ENCODE measurements around the gene TCAP. TPM values are rescaled to one million over a fixed set of nuclear protein-coding genes. Genes with fewer than 3 reads are reported as not detected.
A peak's percentile ranks its signal among the peaks of the same experiment; 100 is the strongest.

TCAP gene
- total and polyA plus RNA-seq, 10 of the 15 experiments (the other 5 are each of a cell fraction or from before 2014, with no cell fraction given) = 0.17 to 1.0 (median 0.36) TPM; not detected in 3

DNA sequence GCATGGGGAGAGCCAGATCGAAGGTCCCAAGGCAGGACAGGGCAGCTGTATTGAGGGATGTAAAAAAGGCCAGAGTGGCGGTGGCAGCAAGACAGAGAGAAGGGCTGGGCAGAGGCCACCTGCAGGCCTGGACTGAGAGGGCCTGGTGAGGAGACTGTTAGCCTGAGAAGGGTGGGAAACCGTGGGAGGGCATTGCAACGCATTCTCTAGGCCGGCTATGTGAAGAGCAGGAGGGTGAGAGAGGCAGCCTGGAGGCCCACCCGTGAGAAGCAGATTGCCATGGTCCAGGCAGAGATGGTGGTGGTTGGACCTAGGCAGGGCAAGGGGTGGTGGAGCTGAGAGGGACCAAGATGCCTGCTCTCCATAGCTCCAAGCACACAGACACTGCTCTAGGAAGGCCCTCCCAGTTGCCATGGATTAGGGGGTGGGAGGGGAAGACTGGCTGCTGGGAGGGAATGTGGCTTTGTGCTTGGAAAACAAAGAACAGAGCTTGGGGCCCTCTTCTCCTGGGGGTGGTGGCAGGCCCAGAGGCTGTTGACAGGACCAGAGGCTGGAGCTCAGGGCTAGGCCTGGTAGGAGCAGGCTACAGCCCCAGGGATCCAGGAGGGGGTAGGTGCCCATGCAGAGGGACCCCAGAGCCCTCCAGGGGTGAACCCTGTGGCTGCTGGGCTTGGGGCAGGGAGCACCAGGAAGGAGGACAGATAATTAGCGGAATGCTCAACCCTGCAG, 12.4 kb upstream of the TCAP start:
- no TSS peak for BruUV-seq (replicated peaks)
- TF ChIP-seq HDAC2 (IDR thresholded peaks at IDR 0.05) = no peak
- TF ChIP-seq WRNIP1 (IDR thresholded peaks at IDR 0.05; ENCODE audit: borderline replicate concordance, low read depth, low read length) = no peak
- TF ChIP-seq HDGF (IDR thresholded peaks at IDR 0.05) = no peak
- no peak for TF ChIP-seq YY1 (IDR thresholded peaks at IDR 0.05; ENCODE audit: low read depth, low read length)
- TF ChIP-seq CBFB (IDR thresholded peaks at IDR 0.05; ENCODE audit: low read depth) = no peak
- TF ChIP-seq JUNB (IDR thresholded peaks at IDR 0.05) = no peak
- TF ChIP-seq KDM1A (IDR thresholded peaks at IDR 0.05; ENCODE audit: borderline replicate concordance) = no peak
- TF ChIP-seq ZNF384 (IDR thresholded peaks at IDR 0.05; ENCODE audit: borderline replicate concordance, low read depth, low read length) = no peak
- no peak for TF ChIP-seq MEF2B (IDR thresholded peaks at IDR 0.05; ENCODE audit: partially characterized antibody, poor library complexity, severe bottlenecking)
- TF ChIP-seq ZBED1 (IDR thresholded peaks at IDR 0.05; ENCODE audit: borderline replicate concordance) = no peak
- TF ChIP-seq ZNF24 (IDR thresholded peaks at IDR 0.05) = no peak
- TF ChIP-seq, protein P1, sequence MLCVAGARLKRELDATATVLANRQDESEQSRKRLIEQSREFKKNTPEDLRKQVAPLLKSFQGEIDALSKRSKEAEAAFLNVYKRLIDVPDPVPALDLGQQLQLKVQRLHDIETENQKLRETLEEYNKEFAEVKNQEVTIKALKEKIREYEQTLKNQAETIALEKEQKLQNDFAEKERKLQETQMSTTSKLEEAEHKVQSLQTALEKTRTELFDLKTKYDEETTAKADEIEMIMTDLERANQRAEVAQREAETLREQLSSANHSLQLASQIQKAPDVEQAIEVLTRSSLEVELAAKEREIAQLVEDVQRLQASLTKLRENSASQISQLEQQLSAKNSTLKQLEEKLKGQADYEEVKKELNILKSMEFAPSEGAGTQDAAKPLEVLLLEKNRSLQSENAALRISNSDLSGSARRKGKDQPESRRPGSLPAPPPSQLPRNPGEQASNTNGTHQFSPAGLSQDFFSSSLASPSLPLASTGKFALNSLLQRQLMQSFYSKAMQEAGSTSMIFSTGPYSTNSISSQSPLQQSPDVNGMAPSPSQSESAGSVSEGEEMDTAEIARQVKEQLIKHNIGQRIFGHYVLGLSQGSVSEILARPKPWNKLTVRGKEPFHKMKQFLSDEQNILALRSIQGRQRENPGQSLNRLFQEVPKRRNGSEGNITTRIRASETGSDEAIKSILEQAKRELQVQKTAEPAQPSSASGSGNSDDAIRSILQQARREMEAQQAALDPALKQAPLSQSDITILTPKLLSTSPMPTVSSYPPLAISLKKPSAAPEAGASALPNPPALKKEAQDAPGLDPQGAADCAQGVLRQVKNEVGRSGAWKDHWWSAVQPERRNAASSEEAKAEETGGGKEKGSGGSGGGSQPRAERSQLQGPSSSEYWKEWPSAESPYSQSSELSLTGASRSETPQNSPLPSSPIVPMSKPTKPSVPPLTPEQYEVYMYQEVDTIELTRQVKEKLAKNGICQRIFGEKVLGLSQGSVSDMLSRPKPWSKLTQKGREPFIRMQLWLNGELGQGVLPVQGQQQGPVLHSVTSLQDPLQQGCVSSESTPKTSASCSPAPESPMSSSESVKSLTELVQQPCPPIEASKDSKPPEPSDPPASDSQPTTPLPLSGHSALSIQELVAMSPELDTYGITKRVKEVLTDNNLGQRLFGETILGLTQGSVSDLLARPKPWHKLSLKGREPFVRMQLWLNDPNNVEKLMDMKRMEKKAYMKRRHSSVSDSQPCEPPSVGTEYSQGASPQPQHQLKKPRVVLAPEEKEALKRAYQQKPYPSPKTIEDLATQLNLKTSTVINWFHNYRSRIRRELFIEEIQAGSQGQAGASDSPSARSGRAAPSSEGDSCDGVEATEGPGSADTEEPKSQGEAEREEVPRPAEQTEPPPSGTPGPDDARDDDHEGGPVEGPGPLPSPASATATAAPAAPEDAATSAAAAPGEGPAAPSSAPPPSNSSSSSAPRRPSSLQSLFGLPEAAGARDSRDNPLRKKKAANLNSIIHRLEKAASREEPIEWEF (IDR thresholded peaks at IDR 0.05; ENCODE audit: insufficient replicate concordance, low read depth, low read length) = no peak
- TF ChIP-seq IKZF1 (conservative IDR thresholded peaks at IDR 0.05) = no peak
- no peak for TF ChIP-seq NR2F1 (conservative IDR thresholded peaks at IDR 0.05)
- no peak for TF ChIP-seq SIN3A (IDR thresholded peaks at IDR 0.05; ENCODE audit: low read depth, low read length)
- no peak for TF ChIP-seq BCL11A (IDR thresholded peaks at IDR 0.05; ENCODE audit: low read depth, low read length)
- TF ChIP-seq NFXL1 (IDR thresholded peaks at IDR 0.05; ENCODE audit: borderline replicate concordance) = no peak
- TF ChIP-seq MXI1 (IDR thresholded peaks at IDR 0.05; ENCODE audit: low read depth, low read length) = no peak
- TF ChIP-seq MYB (IDR thresholded peaks at IDR 0.05; ENCODE audit: borderline replicate concordance, low read depth, low read length) = no peak
- in situ Hi-C loops (cut with MboI) = no loop called here
- intact Hi-C loops (cut with micrococcal nuclease; ENCODE audit: unreplicated experiment) = no loop called here
- Histone ChIP-seq H3K4me1 (ENCODE audit: control insufficient read depth, insufficient read depth, low read length) (no peaks in the 10 kb centered on the region), H3K79me2 (ENCODE audit: control insufficient read depth, insufficient read depth, low read length) (no peaks in the 10 kb centered on the region; the same call in 1 of the 2 replicates), H3K4me3 (no peak overlapping the region), H3K36me3 (ENCODE audit: control insufficient read depth in 2 of 2, insufficient read depth in 2 of 2, low read length in 1 of 2) (peaks cover 4 to 7% of the 10 kb centered on the region in 2 experiments; a peak in 3 of 4 replicates), H3K9me3 (replicated peaks; ENCODE audit: control insufficient read depth, insufficient read depth, low read length) (no peaks in the 10 kb centered on the region), H3K27me3 (replicated peaks in 1 of 2; ENCODE audit: control insufficient read depth in 2 of 2, insufficient read depth in 2 of 2, low read length in 1 of 2) (no peaks in the 10 kb centered on the region), H2AFZ (ENCODE audit: control insufficient read depth, low read depth, low read length) (no peak overlapping the region), H4K20me1 (ENCODE audit: control insufficient read depth, insufficient read depth) (no peaks in the 10 kb centered on the region), H3K4me2 (ENCODE audit: control insufficient read depth, insufficient read depth) (no peak overlapping the region), H3K9ac (ENCODE audit: control insufficient read depth, insufficient read depth, low read length) (no peak overlapping the region), H3K27ac (ENCODE audit: control insufficient read depth, insufficient read depth) (no peak overlapping the region)
- WGBS (ENCODE audit: insufficient coverage, insufficient replicate concordance, low lambda C conversion rate, missing lambda C conversion rate) = 68% methylated on average over 7 of the region's 7 CpGs
- FAIRE-seq (no peak), DNase-seq (ENCODE audit: low read depth, low spot score) (no peak), ATAC-seq (peak; percentile 25; the same call in 2 of the 3 replicates)
- SMC1A ChIA-PET (ENCODE audit: uncharacterized antibody, unreplicated experiment) = interaction anchor here (1.4 to 1.5 kb wide), 3 partner anchors 15 to 78 kb away, joined by 3 to 11 read pairs (median 3); partner anchors contain the start of gene MIEN1
- POLR2A ChIA-PET = no interaction called here
- CTCF ChIA-PET = interaction anchor here (0.7 to 8.8 kb wide), 17 partner anchors 9 to 250 kb away, joined by 3 to 100 read pairs (median 4); partner anchors contain the start of genes MIEN1, PGAP3, PNMT and STARD3
- RAD21 ChIA-PET (ENCODE audit: unreplicated experiment) = interaction anchor here (1.5 kb wide), 1 partner anchor 212 kb away, joined by 3 read pairs; no protein-coding TSS in a partner anchor
